ENCODE data around the gene LEKR1.

GRCh38 chr3:156957715-156958114 is 131.6 kb downstream of the LEKR1 start:
- TF ChIP-seq CTCF (IDR thresholded peaks at IDR 0.05) (no peak), POLR2A (IDR thresholded peaks at IDR 0.05) (no peak)
